DOHH2 (cell line): ENCODE data around the gene AEBP2.

Experiments
- CTCF ChIP-seq: fragments of 200-600 bp; sonication (generic); IDR thresholded peaks from one replicate; pipeline ENCODE4 v1.5.1; 2014; ENCODE audit warnings: antibody characterized with exemption, mild to moderate bottlenecking, low read depth, low read length; ENCODE audit not compliant: poor library complexity, severe bottlenecking
- EZH2phosphoT487 ChIP-seq: fragments of 200-600 bp; sonication (generic); IDR thresholded peaks from 2 replicates; pipeline ENCODE4 v1.6.1; 2017; ENCODE audit warnings: borderline replicate concordance, mild to moderate bottlenecking, antibody characterized with exemption, low read length, moderate library complexity, mixed read lengths

DNA sequence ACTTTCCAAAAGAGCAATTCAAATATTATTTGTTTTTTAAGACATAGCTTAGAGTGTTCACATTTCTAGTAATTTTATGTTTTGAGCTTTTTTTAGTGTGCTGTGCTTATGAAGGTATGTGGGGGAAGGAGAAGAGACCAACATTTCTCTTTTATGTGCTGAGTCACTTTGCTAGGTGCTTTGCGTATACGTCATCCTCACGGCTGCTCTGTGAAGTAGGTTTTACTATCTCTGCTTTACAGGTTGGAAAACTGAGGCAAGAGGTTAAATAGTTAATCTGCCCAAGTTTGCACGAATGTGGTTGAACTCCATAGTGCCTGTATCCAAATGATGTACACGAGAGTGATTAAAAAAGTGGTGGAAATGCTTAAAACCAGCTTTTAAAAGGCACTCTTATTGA lies 75.9 kb downstream of the AEBP2 start:
- TF ChIP-seq CTCF (no peak), EZH2phosphoT487 (no peak)
